NCI-H1092 treated with DMSO at 0.1 percent for 48 hours (cell line): ENCODE results near the gene MCC.

Experiments used
- DNase-seq: peaks from one replicate; lab custom pipeline; 2025; lab: John Stamatoyannopoulos, UW

MCC gene

GRCh38 chr5:113202287-113202686 lies 286.0 kb downstream of the MCC start:
- no peak for DNase-seq

- no peak for DNase-seq
Measured at GRCh38 chr5:113201715-113202114, 286.5 kb downstream of the MCC start.

- no peak for DNase-seq
Measured at GRCh38 chr5:113199122-113199905, 288.9 kb downstream of the MCC start.

- no peak for DNase-seq
Measured at GRCh38 chr5:113197456-113198200, 290.6 kb downstream of the MCC start.

GRCh38 chr5:113195771-113196170 lies 292.5 kb downstream of the MCC start:
- no peak for DNase-seq

DNA sequence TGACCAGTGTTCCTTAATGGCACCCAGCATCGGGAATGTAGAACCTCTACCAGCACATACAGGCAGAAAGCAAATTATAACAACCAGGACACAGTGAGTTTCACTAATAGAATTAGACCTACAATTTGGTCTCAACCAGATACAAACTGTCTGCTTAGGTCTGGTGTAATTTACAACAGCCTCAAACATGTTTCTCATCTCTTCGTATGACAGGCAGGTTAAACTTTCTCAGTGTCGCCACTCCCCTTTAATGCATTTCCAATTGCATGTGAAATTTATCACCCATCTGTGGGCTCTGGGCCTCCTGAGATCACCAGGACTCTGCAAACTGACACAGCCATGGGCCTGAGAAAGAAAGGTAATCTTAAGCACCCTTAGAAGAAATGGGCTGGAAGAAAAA lies 293.0 kb downstream of the MCC start:
- DNase-seq = no peak

DNA sequence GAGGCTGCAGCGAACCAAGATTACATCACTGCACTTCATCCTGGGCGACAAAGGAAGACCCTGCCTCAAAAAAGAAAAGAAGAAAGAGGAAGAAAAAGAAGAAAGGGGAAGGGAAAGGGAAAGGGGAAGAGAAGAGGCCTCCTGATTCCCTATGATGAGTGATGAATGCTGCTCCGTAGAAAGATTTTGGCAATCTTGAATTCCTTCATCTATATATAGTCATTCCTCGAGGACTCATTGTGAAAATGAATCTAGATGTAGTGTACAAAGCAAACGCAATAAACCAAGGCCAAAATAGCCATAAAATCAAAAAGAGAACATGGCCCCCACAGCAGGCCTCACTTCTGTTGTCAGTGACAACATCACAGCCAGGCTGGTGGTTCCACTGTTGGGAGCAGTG lies 293.7 kb downstream of the MCC start:
- no peak for DNase-seq

- no peak for DNase-seq
Measured at GRCh38 chr5:113194125-113194524, 294.1 kb downstream of the MCC start.

DNA sequence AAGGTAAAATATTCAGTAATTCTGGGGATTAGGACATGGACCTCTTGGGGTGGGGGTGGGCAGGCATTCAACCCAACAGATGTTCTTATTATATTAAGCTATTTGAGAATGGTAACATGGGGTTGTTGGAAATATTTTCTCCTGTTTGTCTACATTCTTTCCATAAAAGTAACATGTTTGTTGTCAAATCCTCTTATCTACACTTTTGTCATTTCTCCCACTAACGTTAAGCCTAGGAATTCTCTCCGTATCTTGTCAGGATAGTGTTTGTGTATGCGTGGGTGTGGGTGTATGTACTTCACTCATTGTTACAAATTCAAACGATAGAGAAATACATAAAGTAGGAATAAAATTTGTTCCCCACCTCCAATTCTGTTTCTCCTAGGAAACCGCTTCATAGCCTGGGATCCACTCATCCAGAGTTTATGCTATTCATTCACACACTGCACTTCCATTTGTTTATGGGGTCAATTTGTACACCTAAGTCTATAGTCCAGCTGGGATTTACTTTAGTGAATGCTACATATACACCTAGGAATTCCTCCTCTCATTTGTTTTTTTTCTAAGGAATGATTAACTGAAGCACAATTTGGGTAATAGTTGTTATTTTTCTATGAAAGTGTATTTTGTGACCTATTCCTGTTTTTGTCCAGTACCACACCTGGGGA lies 294.8 kb downstream of the MCC start:
- DNase-seq = no peak

- no peak for DNase-seq
Measured at GRCh38 chr5:113192541-113192940, 295.7 kb downstream of the MCC start.

- no peak for DNase-seq
Measured at GRCh38 chr5:113190347-113190746, 297.9 kb downstream of the MCC start.

GRCh38 chr5:113189291-113189690 lies 299.0 kb downstream of the MCC start:
- DNase-seq = no peak

- DNase-seq = no peak
Measured at GRCh38 chr5:113188436-113188835, 299.8 kb downstream of the MCC start.

DNA sequence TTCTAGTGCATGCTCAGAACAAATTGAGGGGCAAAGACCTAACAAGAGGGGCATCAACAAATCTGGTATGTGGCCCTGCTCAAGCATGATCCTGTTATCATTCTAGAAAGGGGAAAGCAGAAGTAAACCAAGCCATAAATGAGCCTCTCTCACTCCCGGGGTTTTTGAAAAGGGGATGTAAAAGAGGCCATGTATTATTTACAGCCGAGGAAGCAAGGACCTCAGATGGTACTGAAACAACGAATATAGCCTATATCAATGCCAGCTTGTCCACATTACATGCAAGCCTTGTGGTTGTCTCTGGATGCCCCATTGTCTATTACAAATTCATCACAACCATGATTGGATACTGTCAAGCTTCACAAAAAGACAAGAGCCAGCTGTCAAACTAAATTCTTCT lies 300.3 kb downstream of the MCC start:
- no peak for DNase-seq

DNA sequence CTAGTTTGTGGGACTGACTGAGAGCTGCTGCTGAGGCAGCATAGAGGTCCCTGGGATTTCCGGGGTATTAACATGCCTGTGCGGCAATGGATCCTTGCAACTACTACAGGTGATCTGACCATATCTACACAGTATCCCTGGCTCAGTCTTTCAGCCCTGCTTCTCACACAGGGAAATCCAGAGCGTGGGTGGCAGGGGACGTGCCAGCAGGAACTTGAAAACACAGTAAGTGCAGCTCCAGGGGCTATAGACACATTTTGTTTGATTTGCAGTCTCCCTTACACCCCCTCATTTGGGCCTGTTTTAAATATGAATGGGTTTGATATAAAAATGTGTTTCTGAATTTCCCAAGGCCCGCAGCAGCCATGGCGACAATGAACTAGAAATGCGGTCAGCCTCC lies 302.2 kb downstream of the MCC start:
- DNase-seq = no peak

- peak; percentile 77 for DNase-seq
Measured at GRCh38 chr5:113183694-113184093, 304.6 kb downstream of the MCC start.

DNA sequence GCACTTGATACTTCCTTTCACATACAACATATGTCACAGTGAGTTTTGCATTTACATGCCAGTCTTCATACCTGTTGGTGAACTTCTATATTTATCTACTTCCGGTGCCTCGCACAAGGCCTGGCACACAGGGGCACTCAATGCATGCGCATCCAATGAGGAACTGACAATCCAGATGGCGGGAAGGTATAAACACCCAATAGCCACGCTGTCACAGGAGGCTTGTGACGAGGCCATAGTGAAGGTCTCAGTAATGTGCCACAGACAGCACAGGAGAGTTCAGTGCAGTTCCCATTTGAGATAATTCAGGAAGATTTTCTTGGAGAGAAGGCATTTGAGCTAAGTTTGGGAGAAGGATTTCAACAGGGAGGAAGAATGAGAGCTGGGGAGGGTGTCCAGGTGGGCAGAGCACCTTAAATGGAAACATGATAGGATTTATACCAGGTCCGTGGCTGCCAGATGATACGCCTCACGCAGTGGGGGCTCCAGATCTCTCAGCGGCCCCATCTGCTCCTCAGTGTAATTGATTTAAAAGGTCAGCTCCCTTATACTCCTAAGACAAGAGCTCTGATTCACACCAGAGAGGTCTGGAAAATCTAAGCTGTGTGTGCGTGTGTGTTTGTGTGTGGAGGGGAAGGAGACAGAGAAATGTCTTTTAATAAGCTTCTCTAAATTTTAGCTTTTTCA lies 305.5 kb downstream of the MCC start:
- DNase-seq = peak; percentile 40

DNA sequence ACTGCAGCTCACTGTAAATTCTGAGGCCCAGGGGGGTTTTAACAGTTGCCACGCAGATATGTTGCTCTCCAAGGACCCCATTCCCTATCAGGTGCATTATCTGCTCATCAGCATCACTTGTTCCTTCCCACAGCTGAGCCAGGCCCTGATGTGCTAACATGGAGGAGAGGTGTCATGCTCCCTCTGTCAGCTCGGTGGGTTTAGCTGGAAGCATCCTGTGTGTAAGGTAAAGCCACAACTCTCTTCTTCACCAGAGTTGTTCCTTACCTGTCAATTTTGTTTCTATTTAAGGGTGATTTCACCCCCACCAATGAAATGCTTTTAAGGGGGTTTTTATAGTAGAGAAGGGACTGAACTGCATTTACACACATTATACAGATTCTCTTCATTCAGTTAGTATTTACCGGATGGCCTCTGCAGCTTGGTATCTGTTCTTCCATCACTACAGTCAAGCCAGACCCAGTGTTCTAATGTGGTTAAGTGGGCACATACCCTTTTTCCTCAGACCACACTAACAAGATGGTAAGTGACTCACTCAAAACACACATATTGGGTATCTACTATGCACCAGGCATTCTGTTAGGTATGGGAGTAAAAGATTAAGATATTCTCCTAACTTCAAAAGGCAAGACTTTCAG lies 306.3 kb downstream of the MCC start:
- DNase-seq = no peak

DNA sequence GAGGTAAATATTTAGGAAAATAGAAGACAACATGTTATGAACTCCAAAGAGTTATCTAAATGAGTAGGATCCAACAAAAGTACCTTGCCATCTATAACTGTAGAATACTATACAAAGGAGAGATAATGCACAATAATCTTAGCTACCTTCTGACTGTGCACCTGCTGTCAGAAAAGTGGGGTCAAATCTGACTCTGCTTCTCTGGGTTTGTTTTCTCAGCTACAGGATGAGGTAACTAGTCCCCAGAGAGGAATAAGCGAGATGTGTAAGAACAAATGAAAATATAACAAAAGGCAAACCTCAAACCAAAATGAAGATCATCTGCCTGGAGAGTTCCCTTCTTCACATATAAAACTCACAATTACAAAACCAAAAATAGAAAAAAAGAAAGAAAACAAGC lies 306.8 kb downstream of the MCC start:
- no peak for DNase-seq

DNA sequence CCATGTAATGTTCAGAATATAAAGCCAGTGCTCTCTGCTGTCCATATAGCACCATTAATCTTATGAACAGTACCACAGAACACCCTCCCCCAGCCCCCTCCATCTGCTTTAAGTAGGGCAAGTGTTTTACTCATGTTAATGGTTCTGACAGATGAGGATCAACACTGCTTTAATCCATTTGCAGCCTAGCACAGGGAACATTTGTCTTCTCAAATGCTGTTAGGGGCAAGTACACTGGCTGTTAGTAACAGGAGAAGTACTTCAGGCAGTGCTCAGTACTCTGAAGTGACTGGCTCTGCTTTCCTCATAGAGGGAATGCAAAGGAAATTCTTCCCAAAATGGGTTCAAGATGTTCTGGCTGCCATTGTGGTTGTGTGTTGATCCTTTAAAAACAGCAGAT lies 309.1 kb downstream of the MCC start:
- peak; percentile 74 for DNase-seq

- DNase-seq = peak; percentile 85
Measured at GRCh38 chr5:113178073-113178779, 310.0 kb downstream of the MCC start.
